Cerebellar cortex (tissue), 1 donor: ENCODE measurements around the gene VSIR.

Source experiments
- DNase-seq: peaks from one replicate; pipeline ENCODE4 v3.0.0-alpha.2; 2015; ENCODE audit warnings: low spot score

The VSIR gene

GRCh38 chr10:71727738-71728737 lies 45.3 kb downstream of the VSIR start:
- DNase-seq: no peak

- no peak for DNase-seq
Observed at GRCh38 chr10:71727105-71727737, 46.1 kb downstream of the VSIR start.

- no peak for DNase-seq
Observed at GRCh38 chr10:71726580-71727104, 46.7 kb downstream of the VSIR start.

- no peak for DNase-seq
Observed at GRCh38 chr10:71725998-71726579, 47.2 kb downstream of the VSIR start.

- no peak for DNase-seq
Observed at GRCh38 chr10:71725249-71725648, 48.1 kb downstream of the VSIR start.

- DNase-seq: no peak
Observed at GRCh38 chr10:71724539-71724938, 48.8 kb downstream of the VSIR start.

- no peak for DNase-seq
Observed at GRCh38 chr10:71723311-71723710, 50.0 kb downstream of the VSIR start.

- no peak for DNase-seq
Observed at GRCh38 chr10:71722849-71723248, 50.5 kb downstream of the VSIR start.

GRCh38 chr10:71721313-71721712 lies 52.0 kb downstream of the VSIR start:
- no peak for DNase-seq

DNA sequence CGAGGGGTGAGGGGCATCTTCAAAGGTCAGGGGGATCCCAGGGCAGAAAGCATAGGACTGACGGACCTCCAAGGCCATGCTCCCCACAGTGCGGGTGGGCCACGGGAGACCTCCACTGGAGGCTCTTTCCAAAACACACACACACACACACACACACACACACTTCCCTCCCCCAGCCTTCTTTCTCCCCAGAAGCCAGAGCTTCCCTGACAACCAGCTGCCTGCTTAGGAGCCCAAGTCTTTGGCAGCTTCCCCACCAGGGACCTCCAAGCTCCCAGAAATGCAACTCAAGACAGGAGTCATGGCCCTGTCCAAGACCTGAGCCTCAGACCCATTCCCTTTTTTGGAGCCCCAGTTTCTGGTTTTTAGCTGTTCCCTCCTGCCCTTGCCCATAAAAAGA lies 53.0 kb downstream of the VSIR start:
- DNase-seq: no peak

- no peak for DNase-seq
Observed at GRCh38 chr10:71719464-71720201, 53.7 kb downstream of the VSIR start, which contains the start of gene C10orf105. C10orf105 (minus strand) TSS chr10:71719778; CDS start chr10:71716337, 3,441 bp downstream.

- no peak for DNase-seq
Observed at GRCh38 chr10:71719042-71719441, 54.3 kb downstream of the VSIR start.

- no peak for DNase-seq
Observed at GRCh38 chr10:71718165-71718698, 55.1 kb downstream of the VSIR start.

DNA sequence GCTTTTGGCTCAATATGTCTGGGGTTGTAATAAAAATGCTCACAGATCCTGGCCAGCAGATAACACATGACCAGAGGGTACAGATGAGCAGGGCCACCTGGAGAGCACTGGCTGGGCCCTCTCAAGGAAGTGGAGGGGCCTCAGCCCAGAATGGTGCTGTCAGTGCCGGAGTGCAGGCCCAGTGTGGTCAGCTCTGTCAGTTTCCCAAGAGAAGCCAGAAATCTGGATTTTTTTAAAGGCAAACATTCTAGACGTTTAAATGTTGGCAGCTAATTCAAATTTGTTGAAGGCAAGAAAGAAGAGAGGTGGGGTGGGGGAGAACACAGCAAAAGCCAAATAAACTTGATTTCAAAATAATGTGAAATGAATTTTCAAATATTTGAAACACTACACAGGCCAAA lies 55.8 kb downstream of the VSIR start:
- no peak for DNase-seq

DNA sequence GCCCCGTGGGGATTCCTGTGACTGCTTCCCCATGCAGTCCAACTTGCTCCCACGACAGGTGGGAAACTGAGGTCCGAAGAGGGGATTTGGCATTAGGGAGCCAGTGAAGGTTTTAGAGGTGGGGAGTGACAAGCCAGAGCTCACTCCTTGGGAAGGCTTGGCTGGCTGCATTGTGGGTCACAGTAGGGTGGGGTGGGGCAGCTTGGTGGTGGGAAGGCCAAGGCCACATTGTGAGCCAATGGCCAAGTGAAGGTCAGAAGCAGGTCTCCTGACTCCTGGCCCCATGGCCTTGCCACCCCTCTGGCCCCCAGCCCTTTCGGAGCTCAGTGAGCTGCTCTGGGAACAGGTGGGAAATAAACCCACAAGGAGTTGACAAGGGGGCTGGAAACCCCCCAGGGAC lies 56.3 kb downstream of the VSIR start:
- DNase-seq: no peak

DNA sequence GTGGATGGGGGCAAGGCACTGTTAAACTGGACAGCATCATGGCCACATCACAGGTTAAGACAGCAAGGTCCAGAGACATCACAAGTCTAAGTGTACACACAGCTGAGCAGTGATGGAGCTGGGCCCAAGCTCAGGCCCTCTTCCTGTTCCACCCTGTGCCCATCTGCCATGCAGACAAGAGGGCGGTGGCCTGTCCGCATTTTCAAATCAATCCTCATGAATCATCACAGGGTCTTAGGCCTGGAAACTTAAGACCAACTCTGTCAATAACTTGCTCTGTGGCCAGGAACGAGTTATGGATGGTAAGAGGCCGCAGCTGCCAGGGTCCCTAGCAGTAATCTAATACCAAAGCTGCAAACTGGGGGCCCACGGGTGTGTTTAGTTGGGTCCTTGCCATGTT lies 56.9 kb downstream of the VSIR start:
- no peak for DNase-seq

GRCh38 chr10:71715860-71716259 lies 57.5 kb downstream of the VSIR start:
- no peak for DNase-seq

DNA sequence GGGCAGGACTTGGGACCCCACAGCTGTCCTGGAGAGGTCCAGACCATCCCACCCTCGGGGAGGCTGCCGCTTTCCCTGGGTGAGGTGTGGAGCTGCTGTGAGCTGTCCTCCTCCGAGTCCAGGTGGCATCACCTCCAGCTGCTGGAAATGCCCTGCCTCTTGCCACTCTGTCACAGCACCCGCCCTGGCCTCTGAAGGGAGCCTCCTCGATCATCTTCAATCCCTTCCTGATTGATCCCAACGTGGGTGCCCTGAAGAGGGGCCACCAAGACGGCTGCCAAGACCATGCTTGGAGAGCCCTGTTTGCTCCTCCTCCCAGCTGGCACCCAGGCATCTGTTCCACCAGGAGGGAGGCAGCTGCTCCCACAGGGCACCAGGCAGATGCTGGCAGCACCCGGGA lies 58.3 kb downstream of the VSIR start:
- DNase-seq: no peak

GRCh38 chr10:71714592-71714991 lies 58.7 kb downstream of the VSIR start:
- no peak for DNase-seq

- DNase-seq: no peak
Observed at GRCh38 chr10:71714031-71714410, 59.3 kb downstream of the VSIR start.
